GM12875 (cell line): ENCODE measurements around the gene NRP1.

Source experiments
- H3K4me3 ChIP-seq: one replicate; pipeline ENCODE4 v1.5.1; 2011; ENCODE audit warnings: low read depth, low read length, control low read depth
- TF ChIP-seq, protein P1 (sequence below): IDR thresholded peaks from 2 replicates; pipeline ENCODE4 v1.5.1; 2011; ENCODE audit warnings: low read depth, mild to moderate bottlenecking, control low read depth, inconsistent platforms, low read length, moderate library complexity, borderline replicate concordance; ENCODE audit not compliant: insufficient read depth

The NRP1 gene

DNA sequence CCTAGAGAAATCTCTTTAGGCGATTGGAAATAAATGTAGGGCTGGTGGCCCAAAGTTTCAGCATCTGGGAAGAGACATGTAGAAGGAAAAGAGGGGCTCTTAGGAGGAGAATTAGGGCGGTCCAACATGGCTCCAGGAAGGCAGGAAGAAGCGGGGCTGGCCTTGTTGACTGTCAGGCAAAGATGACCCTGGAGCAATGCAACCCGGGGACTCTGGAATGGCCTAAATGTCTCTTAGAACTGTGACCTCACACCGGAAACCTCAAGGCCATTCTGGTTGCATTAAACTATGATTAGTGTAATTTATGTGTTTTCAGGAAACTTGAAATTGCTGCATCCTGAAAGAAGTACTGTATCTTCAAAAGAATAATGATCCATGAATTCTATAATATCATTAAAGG lies 66.8 kb downstream of the NRP1 start:
- TF ChIP-seq, protein P1, sequence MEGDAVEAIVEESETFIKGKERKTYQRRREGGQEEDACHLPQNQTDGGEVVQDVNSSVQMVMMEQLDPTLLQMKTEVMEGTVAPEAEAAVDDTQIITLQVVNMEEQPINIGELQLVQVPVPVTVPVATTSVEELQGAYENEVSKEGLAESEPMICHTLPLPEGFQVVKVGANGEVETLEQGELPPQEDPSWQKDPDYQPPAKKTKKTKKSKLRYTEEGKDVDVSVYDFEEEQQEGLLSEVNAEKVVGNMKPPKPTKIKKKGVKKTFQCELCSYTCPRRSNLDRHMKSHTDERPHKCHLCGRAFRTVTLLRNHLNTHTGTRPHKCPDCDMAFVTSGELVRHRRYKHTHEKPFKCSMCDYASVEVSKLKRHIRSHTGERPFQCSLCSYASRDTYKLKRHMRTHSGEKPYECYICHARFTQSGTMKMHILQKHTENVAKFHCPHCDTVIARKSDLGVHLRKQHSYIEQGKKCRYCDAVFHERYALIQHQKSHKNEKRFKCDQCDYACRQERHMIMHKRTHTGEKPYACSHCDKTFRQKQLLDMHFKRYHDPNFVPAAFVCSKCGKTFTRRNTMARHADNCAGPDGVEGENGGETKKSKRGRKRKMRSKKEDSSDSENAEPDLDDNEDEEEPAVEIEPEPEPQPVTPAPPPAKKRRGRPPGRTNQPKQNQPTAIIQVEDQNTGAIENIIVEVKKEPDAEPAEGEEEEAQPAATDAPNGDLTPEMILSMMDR, result no peak
- H3K4me3 ChIP-seq, result no peak overlapping the region

DNA sequence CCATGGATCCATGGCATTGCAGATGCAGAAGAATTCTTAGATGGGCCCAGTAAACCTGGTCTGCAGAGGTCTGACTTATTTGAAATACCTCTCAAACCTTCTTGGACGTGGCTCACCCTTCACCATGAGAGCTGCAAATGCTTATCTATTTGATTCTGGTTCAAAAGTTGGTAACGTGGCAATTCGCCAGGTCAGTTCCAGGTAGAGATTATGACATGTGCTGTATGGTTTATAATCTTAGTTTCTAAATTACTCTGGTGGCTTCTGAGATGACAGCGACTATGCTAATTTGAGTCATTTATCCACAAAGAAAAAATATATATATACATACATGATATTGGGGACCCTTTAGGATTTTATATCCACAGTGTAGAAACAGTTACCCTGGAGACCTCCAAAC lies 68.8 kb downstream of the NRP1 start:
- no peak overlapping the region for H3K4me3 ChIP-seq
- TF ChIP-seq, protein P1, result no peak

DNA sequence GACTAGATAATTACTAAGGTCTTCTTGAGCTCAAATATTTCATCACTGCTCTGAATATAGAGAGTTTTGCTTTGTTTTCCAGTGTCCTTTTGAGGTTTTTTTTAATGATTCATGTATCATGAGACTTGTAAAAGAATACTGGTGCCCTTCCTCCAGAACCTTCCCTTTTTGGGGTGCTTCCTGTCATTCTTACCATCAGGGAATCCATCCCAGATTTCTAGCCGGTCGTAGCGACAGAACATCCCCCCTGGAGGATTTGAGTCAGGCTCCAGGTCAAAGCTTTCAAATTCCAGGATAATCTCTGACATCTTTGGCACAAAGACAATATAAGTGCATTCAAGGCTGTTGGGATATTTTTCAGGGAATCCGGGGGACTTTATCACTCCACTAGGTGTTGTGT lies 71.0 kb downstream of the NRP1 start:
- TF ChIP-seq, protein P1, result no peak
- no peak overlapping the region for H3K4me3 ChIP-seq

DNA sequence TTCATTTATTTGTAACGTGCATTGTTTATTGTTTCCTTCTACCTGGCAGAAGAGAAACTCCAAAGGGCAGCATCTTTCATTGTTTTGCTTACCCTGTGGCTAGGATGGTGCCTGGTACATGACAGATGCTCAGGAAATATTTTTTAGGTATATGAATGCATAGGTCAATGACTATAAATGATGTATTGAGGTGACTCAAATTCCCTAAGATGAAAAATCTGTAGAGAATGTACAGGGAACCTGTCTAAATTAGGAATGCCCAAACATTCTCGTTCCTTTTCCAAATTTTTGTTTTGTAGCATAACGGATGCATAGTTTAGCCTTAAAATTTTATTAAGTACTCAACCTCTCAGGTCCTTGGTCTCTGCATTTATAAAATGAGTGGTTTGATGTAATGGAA lies 71.6 kb downstream of the NRP1 start:
- TF ChIP-seq, protein P1, result no peak

DNA sequence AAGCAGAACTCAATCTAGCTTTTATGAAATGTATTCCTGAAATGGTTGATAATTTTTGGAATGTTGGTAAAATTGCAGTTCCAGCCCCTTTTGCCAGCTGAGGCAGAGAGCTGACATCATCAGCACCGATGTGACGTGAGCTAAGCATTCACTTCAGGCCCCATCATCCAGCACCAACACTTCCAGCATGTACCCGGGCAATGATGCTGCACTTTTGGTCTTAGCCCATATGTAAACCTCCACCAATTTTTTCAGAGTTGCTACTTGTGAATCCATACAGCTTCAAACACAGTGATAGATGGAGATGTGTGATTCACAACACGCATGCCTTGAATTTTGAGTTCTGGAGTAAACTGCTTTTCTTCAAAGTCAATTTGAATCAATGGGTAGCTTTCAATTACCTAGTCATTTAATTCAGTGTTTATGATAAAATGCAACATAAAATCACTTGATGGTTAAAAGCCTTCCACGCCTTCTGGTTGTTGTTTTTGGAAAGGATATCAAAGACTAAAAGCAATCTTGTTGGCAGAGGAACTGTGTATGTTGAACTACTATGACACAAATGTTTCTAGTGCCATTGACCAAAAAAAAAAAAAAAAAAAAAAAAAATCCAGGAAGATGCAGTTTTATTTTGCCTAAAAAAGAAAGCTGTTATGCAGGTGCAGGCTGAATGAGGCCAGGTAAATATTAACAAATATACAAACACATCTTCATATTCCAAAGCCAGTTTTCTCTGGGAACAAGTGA lies 73.9 kb downstream of the NRP1 start:
- TF ChIP-seq, protein P1, result no peak
- H3K4me3 ChIP-seq, result no peak overlapping the region

More for the DNA sequence above, 71.6 kb downstream of the NRP1 start:
- H3K4me3 ChIP-seq, result no peak overlapping the region

DNA sequence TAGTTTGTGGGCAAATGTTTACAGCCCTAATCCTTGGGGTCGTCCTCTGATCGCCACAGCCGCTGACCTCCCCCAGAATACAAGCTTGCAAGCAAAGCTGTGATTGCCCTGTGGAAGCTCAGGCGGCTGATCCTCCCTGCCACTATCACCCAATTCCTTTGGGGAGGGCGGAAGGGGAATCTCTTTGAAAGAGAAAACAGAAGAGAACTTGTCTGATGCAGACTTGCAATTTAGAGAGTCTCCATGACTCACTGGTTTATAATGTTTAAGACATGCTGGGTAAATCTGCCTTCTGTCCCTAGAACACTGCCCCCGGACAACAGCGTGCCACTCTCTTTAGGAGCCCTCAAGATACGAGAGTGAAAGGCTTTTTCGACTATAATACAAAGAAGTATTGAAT lies 75.5 kb downstream of the NRP1 start:
- no peak overlapping the region for H3K4me3 ChIP-seq
- TF ChIP-seq, protein P1, result no peak

DNA sequence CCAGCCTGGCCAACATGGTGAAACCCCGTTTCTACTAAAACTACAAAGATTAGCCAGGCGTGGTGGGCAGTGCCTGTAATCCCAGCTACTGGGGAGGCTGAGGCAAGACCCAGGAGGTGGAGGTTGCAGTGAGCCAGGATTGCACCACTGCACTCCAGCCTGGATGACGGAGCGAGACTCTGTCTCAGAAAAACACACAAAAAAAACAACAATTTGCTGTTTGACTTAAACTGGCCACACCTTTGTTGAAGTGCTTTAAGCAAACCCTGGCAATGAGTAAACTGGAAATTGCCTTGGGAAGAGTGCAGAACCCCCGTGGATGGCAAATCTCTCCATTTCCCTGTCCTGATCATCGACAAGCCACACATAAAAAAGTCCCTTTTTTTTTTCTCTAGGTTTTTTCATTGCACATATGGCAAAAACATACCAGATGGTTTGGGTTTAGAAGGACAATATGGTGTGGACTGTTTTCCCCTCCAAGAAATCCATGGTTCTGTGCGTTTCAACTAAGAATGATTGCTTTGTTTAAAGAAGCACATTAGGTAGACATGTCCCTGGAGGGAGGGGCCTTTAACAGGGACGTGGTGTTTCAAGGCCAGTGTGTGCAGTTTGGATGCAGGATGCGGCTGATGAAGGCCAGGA lies 76.9 kb downstream of the NRP1 start:
- H3K4me3 ChIP-seq, result no peak overlapping the region
- TF ChIP-seq, protein P1, result no peak
